HG03354 (cell line): ENCODE results near the gene PARD6A.
"Not testable (repeated sequence)": the region's sequence is repeated elsewhere in the genome, so short reads cannot be mapped to it uniquely, and the experiment has no call there.

Source experiments
- ATAC-seq: cut with Tn5 transposase; IDR thresholded peaks from one replicate; pipeline ENCODE4 v1.9.1; 2021; ENCODE audit warnings: mild to moderate bottlenecking; ENCODE audit not compliant: unreplicated experiment, poor library complexity, severe bottlenecking

The PARD6A gene

DNA sequence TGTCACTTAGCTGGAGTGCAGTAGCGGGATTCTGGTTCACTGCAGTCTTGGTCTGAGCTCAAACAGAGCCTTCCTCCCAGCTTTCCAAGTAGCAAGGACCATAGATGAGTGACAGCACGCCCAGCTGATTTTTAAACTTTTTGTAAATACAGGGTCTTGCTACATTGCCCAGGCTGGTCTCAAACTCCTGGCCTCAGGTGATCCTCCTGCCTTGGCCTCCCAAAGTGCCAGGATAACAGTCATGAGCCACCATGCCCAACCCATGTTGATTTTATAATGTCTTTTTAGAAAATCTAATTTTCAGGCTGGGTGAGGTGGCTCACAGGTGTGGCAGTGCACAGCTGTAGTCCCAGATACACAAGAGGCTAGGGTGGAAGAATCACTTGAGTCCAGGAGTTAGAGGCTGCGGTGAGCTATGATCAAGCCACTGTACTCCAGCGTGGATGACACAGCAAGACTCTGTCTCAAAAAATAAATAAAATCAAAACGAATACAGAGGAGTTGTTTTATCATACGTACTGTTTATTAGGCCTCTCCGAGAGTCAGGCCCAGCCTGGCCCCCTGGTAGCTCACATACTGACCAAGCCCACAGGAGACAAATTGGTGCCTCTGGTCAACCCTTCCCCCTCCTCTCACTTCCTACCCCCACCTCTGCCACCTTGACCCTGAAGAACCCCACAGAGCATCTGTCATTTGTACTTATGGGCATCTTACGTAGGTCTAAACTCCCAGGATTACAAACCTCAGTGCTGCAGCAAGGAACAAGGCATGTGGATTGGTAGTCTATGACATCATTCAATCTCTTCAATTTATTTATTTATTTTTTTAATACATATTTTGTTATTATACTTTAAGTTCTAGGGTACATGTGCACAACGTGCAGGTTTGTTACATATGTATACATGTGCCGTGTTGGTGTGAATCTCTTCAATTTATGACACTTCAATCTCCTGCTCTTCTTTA lies 19.5 kb downstream of the PARD6A start:
- no peak for ATAC-seq

DNA sequence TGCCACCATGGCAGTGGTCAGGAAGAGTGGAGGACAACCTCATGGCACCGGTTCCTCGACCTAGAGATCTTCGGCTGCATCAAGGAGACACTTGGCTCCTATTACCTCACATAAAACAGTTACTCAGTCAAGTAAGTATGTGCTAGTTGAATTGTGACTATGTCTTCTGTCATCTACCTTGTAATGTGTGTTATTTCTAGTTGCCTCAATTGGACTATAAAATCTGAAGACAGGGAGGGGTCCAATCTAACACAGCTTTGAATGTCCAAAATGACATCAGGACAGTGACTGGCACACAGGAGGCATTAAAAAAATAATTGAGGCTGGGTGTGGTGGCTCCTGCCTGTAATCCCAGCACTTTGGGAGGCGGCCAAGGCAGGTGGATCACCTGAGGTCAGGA lies 23.0 kb downstream of the PARD6A start:
- ATAC-seq: no peak

DNA sequence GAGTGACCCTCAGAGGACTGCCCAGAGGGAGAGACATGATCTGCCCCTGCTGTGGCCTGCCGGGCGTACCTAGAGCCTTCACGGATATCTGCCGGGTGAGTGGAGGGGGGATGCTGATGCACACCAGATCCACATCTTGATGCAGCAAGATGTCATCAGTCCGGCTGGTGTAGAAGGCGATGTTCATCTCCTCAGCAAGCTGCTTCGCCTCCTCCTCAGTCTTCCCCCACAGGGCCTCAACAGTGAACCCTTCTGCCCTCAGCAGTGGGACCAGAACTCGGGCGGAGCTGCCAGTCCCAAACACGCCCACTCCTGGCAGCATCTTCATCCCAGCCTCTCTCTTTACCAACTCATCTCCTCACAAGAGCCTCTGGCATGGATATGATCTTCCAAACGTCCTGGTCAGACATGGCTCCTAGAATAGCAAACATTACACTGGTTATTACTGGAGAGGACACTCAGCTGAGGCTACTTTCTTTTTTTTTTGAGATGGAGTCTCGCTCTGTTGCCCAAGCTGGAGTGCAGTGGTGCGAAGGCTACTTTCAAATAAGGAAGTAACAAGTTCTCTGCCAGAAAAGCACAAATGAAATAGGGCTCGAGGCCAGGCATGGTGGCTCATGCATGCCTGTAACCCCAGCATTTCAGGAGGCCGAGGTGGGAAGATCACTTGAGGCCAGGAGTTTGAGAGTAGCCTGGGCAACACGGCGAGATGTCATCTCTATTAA lies 24.8 kb downstream of the PARD6A start:
- ATAC-seq: no peak

DNA sequence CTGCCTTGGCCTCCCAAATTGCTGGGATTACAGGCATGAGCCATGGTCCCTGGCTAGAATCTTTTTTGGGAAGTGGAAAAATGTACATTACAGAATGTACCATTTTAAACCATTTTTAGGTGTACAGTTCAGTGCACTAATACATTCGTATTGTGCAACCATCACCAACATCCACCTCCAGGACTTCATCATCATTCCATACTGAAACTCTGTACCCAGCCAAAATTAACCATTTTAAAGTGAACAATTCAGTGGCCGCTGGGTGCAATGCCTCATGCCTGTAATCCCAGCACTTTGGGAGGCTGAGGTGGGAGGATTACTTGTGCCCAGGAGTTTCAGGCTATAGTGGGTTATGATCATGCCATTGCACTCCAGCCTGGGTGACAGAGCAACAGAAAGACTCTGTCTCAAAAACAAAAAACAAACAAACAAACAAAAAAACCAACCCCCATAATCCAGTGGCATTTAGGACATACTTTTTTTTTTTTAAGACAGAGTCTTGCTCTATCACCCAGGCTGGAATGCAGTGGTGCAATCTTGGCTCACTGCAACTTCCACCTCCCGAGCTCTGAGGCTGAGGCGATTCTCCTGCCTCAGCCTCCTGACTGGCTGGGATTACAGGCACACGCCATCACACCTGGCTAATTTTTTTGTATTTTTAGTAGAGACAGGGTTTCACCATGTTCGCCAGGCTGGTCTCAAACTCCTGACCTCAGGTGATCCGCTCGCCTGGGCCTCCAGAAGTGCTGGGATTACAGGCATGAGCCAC lies 32.9 kb downstream of the PARD6A start:
- ATAC-seq: not testable (repeated sequence)

DNA sequence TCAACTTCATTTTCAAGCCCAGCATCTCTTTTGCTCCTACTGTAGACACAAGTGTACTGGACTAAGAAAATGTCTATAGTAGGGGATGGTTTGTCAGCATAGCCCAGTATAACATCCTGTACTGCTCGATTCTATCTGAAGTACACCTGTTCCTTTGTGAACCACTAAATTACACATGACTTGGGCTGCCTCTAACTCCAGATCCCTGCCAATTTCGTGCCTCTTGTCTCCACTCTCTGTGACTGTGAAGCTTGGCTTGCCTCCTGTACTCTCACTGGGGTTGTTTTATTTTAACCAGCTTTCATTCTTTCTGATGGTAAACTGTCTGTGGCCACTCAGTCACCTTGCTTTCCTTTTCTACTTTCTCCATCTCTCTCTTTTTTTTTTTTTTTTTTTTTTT lies 33.9 kb downstream of the PARD6A start:
- ATAC-seq: no peak

DNA sequence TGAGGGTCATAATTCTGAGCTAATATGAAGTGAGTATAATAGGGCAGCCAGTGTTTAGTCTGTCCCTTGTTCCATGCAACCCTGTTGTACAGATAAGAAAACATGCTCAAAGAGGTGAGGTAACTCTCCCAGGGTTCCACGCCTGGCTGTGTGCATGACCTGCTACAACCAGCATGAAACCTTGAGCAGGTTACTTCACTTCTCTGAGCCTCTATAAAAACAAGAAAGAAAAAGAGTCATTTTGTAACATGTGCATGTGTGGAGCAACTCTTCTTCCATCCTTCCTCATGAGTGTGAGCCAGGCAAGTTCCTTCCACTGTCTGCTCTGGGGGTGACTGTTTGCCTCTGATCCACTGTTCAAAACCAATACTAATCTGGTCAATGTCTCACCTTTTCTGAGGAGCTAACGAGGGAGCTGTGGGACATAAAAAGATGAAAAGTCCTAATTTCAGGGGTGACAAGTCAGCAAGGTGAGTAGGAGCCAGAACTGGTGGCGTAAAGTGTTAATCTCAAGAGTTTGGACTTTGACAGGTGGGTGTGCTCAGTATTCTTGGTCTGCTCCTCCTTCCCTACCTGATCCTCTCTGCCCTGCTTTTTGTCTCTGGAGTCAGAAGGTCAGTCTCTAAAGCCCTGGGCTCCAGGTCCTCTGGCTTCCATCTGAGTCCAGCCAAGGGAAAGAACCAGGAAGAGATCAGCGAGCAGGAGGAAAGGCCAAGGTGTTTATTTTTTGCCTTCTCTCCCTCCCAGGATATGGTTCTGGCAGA lies 36.8 kb downstream of the PARD6A start:
- no peak for ATAC-seq

DNA sequence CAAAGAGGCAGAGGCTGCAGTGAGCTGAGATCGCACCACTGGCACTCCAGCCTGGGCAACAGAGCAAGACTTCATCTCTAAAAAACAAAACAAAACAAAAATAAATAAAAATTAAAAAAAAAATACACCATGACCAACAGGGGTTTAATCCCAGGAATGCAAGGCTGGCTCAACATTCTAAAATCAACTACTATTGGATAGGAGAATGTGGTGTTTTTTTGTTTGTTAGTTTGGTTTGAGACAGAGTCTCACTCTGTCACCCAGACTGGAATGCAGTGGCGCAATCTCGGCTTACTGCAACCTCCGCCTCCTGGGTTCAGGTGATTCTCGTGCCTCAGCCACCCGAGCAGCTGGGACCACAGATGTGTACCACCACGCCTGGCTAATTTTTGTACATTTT lies 38.5 kb downstream of the PARD6A start:
- ATAC-seq: no peak

DNA sequence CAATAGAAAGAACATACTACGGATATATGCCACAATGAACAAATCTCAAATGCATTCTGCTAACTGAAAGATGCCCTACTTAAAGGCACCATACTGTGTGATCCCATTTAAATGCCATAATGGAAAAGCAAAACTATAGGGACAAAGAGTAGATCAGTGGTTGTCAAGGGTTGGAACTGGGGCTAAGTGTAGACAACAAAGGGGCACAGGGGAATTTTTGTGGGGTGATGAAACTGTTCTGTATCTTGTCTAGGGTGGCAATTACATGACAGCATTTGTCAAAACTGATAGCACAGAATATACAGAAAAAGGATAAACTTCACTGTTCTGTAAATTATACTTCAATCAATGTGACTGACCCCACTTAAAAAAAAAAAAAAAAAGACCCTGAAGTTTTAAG lies 40.7 kb downstream of the PARD6A start:
- ATAC-seq: no peak

DNA sequence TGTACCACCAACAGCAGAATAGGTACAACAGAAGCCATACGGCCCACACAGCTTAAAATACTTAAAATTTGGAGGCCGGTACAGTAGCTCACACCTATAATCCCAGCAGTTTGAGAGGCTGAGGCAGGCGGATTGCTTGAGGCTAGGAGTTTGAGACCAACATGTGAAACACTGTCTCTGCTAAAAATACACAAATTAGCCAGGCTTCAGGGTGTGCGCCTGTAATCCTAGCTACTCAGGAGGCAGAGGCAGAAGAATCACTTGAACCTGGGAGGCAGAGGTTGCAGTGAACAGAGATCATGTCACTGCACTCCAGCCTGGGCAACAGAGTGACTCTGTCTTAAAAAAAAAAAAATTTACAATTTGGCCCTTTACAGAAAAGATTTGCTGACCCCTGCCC lies 41.4 kb downstream of the PARD6A start:
- ATAC-seq: no peak

DNA sequence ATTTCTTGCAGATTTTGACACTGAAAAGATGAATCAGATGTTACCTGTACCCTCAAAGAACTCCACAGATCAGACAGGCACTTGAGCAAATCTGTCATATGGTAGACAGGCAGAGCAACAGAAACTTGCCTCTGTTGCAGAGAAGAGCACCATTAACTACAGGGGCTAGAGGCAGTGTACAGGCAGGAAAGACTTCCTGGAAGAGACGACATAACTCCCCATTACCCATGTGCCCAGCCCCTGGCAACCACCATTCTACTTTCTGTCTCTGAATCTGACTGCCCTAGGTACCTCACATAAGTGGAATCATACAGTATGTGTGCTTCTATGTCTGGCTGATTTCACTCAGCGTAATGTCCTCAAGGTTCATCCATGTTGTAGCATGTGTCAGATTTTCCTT lies 42.9 kb downstream of the PARD6A start:
- ATAC-seq: no peak

DNA sequence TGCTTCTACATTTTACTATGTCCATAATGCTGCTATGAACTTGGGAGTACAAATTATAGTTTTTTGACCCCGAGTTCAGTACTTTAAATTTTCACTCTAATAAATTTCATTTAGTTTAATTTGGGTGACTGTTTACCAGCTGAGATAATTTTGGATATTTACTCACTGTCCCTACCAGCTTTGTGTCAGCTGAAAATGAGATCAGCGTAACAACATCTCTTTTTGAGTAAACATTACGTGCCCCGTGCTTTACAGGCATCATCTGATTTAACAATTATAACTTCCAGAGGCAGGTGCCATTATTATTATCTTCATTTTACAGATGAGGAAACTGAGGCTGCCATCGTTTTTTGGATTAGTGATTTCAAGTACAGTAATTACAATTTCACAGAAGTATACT lies 43.4 kb downstream of the PARD6A start:
- no peak for ATAC-seq

DNA sequence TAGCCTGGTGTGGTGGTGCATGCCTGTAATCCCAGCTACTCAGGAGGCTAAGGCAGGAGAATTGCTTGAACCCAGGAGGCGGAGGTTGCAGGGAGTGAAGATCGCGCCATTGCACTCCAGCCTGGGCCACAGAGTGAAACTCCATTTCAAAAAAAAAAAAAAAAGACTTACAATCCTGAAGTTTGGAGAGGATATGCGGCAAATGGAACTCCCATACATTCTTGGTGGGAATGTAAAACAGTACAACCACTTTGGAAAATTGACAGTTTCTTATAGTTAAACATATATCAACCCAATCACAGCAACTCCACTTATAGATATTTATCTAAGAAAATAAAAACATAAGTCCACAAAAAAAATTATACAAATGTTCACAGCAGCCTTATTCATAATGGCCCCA lies 46.5 kb downstream of the PARD6A start:
- no peak for ATAC-seq

DNA sequence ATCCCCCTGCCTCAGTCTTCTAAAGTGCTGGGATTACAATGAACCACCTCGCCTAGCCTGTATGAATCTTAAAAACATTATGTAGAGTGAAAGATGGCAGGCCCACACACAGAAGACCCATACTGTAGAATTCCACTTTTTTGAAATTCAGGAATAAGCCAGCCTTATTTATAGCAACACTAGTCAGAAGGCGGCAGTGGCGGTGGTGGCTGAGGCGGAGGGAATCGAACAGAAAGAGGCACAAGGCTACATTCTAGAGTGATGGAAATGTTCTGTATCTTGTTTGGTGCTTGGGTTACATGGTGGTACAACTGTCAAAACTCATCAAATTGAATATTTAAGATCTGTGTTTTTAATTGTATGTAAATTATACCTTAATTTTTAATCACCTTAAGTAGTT lies 47.0 kb downstream of the PARD6A start:
- ATAC-seq: no peak

DNA sequence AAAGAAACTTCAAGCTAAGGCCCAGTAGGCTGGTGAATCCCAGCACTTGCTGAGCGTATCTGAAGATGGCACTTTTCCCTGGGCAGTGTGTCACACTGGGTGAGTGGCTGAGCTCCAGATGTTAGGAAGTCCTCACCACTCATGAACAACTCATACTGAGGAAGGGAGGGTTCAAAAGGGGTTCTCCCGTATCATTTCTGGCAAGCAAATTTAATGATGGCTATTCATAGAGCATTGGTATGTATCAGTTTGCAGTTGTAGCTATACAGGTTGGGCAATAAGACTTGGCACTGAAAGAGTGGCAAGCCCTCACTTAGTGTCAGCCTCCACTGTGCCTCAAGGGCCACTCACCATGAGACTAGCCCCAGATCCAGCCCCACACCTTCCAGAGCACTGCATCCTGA lies 47.6 kb downstream of the PARD6A start:
- ATAC-seq: no peak

DNA sequence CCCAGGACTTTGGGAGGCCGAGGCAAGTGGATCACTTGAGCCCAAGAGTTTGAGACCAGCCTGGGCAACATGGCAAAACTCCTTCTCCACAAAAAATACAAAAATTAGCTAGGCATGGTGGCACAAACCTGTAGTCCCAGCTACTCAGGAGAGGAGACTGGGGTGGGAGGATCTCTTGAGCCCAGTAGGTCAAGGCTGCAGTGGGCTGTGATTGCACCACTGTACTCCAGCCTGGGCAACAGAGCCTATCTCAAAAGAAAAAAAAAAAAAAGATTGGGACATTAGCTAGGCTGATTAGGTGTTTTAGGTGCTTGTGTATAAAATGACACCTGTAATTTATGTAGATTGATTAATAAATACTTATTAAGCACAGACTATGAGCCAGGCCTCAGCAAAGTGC lies 48.3 kb downstream of the PARD6A start:
- ATAC-seq: no peak

DNA sequence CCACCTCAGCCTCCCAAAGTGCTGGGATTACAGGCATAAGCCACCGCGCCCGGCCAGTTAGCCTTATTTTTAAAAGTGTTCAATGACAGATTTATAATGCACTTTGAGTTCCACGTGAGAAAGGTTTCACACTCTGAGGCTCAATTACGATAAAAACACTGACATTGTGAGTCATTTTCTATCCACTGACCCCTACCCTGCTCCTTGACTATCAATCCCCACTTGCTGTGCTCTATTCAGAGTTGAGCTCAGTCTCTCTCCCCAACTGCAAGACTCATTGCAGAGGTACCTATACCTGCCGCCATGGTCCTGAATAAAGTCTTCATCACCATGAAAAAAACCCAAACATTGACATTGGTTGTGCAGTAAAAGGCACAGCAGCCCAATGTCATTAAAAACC lies 49.8 kb downstream of the PARD6A start:
- ATAC-seq: no peak
